Neural cell (in vitro differentiated cells): Measurements from ENCODE around the gene NUBPL.

Experiments used
- CTCF ChIP-seq: fragments of 450-650 bp; IDR thresholded peaks from 2 replicates; pipeline ENCODE4 v1.5.1; 2014; ENCODE audit warnings: antibody characterized with exemption, mild to moderate bottlenecking, moderate library complexity; ENCODE audit not compliant: poor library complexity, severe bottlenecking
- EP300 ChIP-seq: fragments of 450-650 bp; conservative IDR thresholded peaks from 2 replicates; pipeline ENCODE4 v1.6.1; 2014; ENCODE audit warnings: antibody characterized with exemption, mild to moderate bottlenecking, moderate library complexity; ENCODE audit not compliant: poor library complexity, severe bottlenecking
- EZH2 ChIP-seq: fragments of 200-600, 300-800 bp; shearing (Covaris generic), sonication (generic); IDR thresholded peaks from 2 replicates; pipeline ENCODE4 v1.6.1; 2014; ENCODE audit warnings: antibody characterized with exemption, low read length, borderline replicate concordance, mild to moderate bottlenecking; ENCODE audit not compliant: insufficient read depth, poor library complexity, severe bottlenecking
- MXI1 ChIP-seq: fragments of 450-650 bp; conservative IDR thresholded peaks from 2 replicates; pipeline ENCODE4 v1.6.1; 2014; ENCODE audit warnings: antibody characterized with exemption, mild to moderate bottlenecking; ENCODE audit not compliant: poor library complexity, severe bottlenecking
- POLR2AphosphoS5 ChIP-seq: IDR thresholded peaks from 2 replicates; pipeline ENCODE4 v1.6.1; 2012
- RAD21 ChIP-seq: fragments of 450-650 bp; conservative IDR thresholded peaks from 2 replicates; pipeline ENCODE4 v1.6.1; 2014; ENCODE audit warnings: antibody characterized with exemption, mild to moderate bottlenecking, moderate library complexity
- REST ChIP-seq: IDR thresholded peaks from 2 replicates; pipeline ENCODE4 v1.6.1; 2012; ENCODE audit warnings: borderline replicate concordance
- SMC3 ChIP-seq: fragments of 450-650 bp; conservative IDR thresholded peaks from 2 replicates; pipeline ENCODE4 v1.6.1; 2014; ENCODE audit warnings: antibody characterized with exemption, mild to moderate bottlenecking, moderate library complexity; ENCODE audit not compliant: poor library complexity
- TAF1 ChIP-seq: IDR thresholded peaks from 2 replicates; pipeline ENCODE4 v1.6.1; 2012; ENCODE audit warnings: low read depth

- TF ChIP-seq CTCF (no peak), POLR2AphosphoS5 (no peak), EP300 (no peak), EZH2 (no peak), REST (no peak), MXI1 (no peak), SMC3 (no peak), RAD21 (no peak), TAF1 (no peak)
These were observed 166.6 kb downstream of the NUBPL start for GRCh38 chr14:31727797-31728196.
